Measurements from ENCODE around the gene SYT17.

Gene SYT17

GRCh38 chr16:19127674-19128131, 40.3 kb upstream of the SYT17 start:
- TF ChIP-seq REST (IDR thresholded peaks at IDR 0.05; ENCODE audit: low read depth) (no peak), FOXM1 (IDR thresholded peaks at IDR 0.05; ENCODE audit: borderline replicate concordance, low read depth) (no peak), EP300 (IDR thresholded peaks at IDR 0.05; ENCODE audit: borderline replicate concordance) (no peak)

- no peak for TF ChIP-seq CREB1 (IDR thresholded peaks at IDR 0.05; ENCODE audit: low read depth)
- TF ChIP-seq FOXM1 (IDR thresholded peaks at IDR 0.05; ENCODE audit: borderline replicate concordance, low read depth) = no peak
- TF ChIP-seq REST (IDR thresholded peaks at IDR 0.05; ENCODE audit: low read depth) = no peak
- no peak for TF ChIP-seq USF1 (IDR thresholded peaks at IDR 0.05)
- TF ChIP-seq EP300 (IDR thresholded peaks at IDR 0.05; ENCODE audit: borderline replicate concordance) = no peak
- TF ChIP-seq TAF1 (IDR thresholded peaks at IDR 0.05; ENCODE audit: low read depth) = no peak
- no peak for TF ChIP-seq ZBTB7A (IDR thresholded peaks at IDR 0.05; ENCODE audit: low read depth)
- TF ChIP-seq MAX (IDR thresholded peaks at IDR 0.05) = no peak
- no peak for TF ChIP-seq RAD21 (IDR thresholded peaks at IDR 0.05; ENCODE audit: low read depth)
- TF ChIP-seq NFIC (IDR thresholded peaks at IDR 0.05) = no peak
- TF ChIP-seq TCF12 (IDR thresholded peaks at IDR 0.05; ENCODE audit: low read depth) = no peak
- TF ChIP-seq EGR1 (IDR thresholded peaks at IDR 0.05) = no peak
- no peak for TF ChIP-seq YY1 (IDR thresholded peaks at IDR 0.05; ENCODE audit: low read depth)
- no peak for TF ChIP-seq CEBPB (IDR thresholded peaks at IDR 0.05)
- no peak for TF ChIP-seq TEAD4 (IDR thresholded peaks at IDR 0.05)
Measured at GRCh38 chr16:19128454-19129200, 39.4 kb upstream of the SYT17 start.

GRCh38 chr16:19130385-19130784, 37.7 kb upstream of the SYT17 start:
- no peak for TF ChIP-seq MAX (IDR thresholded peaks at IDR 0.05)
- TF ChIP-seq CREB1 (IDR thresholded peaks at IDR 0.05; ENCODE audit: low read depth) = no peak
- no peak for TF ChIP-seq TAF1 (IDR thresholded peaks at IDR 0.05; ENCODE audit: low read depth)
- TF ChIP-seq CEBPB (IDR thresholded peaks at IDR 0.05) = no peak
- no peak for TF ChIP-seq EGR1 (IDR thresholded peaks at IDR 0.05)
- TF ChIP-seq NFIC (IDR thresholded peaks at IDR 0.05) = no peak

- no peak for TF ChIP-seq EGR1 (IDR thresholded peaks at IDR 0.05)
- TF ChIP-seq TAF1 (IDR thresholded peaks at IDR 0.05; ENCODE audit: low read depth) = no peak
- no peak for TF ChIP-seq YY1 (IDR thresholded peaks at IDR 0.05; ENCODE audit: low read depth)
- no peak for TF ChIP-seq TEAD4 (IDR thresholded peaks at IDR 0.05)
- TF ChIP-seq FOXM1 (IDR thresholded peaks at IDR 0.05; ENCODE audit: borderline replicate concordance, low read depth) = no peak
- no peak for TF ChIP-seq CREB1 (IDR thresholded peaks at IDR 0.05; ENCODE audit: low read depth)
- no peak for TF ChIP-seq REST (IDR thresholded peaks at IDR 0.05; ENCODE audit: low read depth)
- TF ChIP-seq CEBPB (IDR thresholded peaks at IDR 0.05) = no peak
- TF ChIP-seq USF1 (IDR thresholded peaks at IDR 0.05) = no peak
- TF ChIP-seq MAX (IDR thresholded peaks at IDR 0.05) = no peak
- 0 out of 2 replicates have a peak, but pooled peaks have one; percentile 48 for TF ChIP-seq ZBTB7A (IDR thresholded peaks at IDR 0.05; ENCODE audit: low read depth)
- TF ChIP-seq RAD21 (IDR thresholded peaks at IDR 0.05; ENCODE audit: low read depth) = no peak
- no peak for TF ChIP-seq TCF12 (IDR thresholded peaks at IDR 0.05; ENCODE audit: low read depth)
- 0 out of 2 replicates have a peak, but pooled peaks have one; percentile 17 for TF ChIP-seq NFIC (IDR thresholded peaks at IDR 0.05)
Measured at GRCh38 chr16:19130852-19131824, 36.9 kb upstream of the SYT17 start.
